ENCODE measurements around the gene SCAANT1.

DNA sequence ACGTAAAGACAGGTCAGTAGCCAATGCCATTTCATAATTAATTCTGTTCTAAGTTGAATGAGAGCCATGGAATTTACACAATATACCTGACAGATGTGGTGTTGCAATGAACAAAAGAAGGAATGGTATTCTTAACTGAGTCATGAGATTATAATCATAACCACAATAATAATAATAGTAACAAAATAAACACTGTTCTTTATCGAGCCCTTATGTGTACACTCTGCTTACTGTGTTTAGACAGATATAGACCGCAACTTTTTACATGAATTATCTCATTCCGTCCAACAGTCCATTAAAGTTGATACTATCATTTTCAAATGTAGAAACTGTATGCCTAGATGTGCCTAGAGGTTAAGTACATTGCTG lies 28.2 kb upstream of the SCAANT1 start:
- no peak for TF ChIP-seq CTCF (IDR thresholded peaks at IDR 0.05)
- no peak for TF ChIP-seq POLR2AphosphoS5 (IDR thresholded peaks at IDR 0.05)
- no peak for TF ChIP-seq POLR2A (IDR thresholded peaks at IDR 0.05)
